GM12873 (cell line): ENCODE data around the gene KRTAP10-8.

ENCODE experiments used
- TF ChIP-seq, protein P1 (sequence below): IDR thresholded peaks from 2 replicates; pipeline ENCODE4 v1.5.1; 2012; ENCODE audit warnings: low read depth, mild to moderate bottlenecking, moderate library complexity, low read length, control low read depth; ENCODE audit not compliant: insufficient read depth; ENCODE audit errors: missing control alignments

Gene KRTAP10-8

DNA sequence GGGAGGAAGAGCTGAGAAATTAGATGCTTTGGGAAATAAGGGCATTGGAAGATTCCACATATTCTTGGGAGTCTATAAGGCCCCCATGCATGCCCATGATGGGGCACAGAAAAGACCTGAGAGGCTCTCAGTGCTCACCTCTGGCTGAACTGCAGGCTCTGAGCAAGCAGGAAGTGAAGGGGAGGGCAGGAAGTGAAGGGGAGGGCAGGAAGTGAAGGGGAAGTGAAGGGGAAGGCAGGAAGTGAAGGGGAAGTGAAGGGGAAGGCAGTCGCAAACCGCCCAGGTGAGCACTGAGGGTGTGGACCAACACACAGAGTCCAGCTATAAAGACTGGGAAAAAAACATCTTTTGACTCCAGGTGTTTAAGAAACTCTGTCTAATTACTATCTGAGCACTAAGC is 18.6 kb downstream of the KRTAP10-8 start:
- TF ChIP-seq, protein P1, sequence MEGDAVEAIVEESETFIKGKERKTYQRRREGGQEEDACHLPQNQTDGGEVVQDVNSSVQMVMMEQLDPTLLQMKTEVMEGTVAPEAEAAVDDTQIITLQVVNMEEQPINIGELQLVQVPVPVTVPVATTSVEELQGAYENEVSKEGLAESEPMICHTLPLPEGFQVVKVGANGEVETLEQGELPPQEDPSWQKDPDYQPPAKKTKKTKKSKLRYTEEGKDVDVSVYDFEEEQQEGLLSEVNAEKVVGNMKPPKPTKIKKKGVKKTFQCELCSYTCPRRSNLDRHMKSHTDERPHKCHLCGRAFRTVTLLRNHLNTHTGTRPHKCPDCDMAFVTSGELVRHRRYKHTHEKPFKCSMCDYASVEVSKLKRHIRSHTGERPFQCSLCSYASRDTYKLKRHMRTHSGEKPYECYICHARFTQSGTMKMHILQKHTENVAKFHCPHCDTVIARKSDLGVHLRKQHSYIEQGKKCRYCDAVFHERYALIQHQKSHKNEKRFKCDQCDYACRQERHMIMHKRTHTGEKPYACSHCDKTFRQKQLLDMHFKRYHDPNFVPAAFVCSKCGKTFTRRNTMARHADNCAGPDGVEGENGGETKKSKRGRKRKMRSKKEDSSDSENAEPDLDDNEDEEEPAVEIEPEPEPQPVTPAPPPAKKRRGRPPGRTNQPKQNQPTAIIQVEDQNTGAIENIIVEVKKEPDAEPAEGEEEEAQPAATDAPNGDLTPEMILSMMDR, result no peak

DNA sequence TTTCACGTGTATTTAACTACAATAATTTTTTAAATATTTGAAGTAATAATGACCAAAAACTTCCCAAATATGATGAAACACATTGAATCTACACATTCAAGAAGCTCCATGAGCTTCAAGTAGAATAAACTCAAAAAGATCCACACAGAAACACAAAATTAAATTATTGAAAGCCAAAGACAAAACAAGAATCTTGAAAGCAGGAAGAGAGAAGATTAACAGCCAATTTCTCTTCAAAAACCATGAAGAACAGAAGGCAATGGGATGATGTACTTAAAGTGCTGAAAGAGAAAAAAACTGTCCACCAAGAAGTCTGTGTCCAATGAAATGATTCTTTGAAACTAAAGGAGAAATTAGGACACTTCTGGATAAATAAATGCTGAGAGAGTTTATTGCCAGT is 20.2 kb downstream of the KRTAP10-8 start:
- TF ChIP-seq, protein P1, result no peak

DNA sequence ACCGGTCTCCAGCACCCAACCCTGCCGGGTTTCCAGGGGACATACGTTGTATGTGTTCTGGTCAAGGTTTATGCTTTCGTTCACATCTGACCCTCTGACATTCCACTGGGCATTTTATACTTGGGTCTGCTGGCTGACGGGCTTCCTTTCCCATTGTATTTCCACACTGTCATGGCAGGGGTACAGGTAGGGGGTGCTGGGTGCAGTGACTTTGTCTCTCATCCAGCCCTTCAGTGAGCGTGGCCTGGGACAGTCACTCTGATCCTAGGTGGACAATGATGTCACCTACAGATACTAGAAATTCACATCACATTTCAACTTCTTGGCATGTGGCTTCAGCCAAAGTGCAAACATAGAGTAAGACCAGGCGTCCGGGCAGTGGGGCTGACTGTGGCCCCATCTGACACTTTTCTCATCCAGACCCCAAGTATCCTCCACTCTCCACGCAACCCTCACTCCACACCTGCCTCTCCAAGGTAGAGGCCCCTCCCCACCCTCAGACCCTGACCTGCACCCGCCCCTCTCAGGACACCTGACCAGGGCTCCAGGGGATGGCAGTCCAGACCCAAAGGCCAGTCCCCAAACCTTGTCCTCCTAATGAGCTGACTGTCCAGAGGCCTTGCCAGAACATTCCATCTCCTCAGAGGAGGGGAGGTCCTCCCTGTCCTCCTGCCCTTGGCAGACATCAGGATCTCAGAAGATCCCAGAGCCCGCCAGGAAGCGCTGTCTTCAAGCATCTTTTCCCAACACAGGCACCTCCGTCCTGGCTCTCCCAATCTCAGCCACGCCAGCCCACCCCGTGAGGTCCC is 24.5 kb downstream of the KRTAP10-8 start:
- TF ChIP-seq, protein P1, result no peak

DNA sequence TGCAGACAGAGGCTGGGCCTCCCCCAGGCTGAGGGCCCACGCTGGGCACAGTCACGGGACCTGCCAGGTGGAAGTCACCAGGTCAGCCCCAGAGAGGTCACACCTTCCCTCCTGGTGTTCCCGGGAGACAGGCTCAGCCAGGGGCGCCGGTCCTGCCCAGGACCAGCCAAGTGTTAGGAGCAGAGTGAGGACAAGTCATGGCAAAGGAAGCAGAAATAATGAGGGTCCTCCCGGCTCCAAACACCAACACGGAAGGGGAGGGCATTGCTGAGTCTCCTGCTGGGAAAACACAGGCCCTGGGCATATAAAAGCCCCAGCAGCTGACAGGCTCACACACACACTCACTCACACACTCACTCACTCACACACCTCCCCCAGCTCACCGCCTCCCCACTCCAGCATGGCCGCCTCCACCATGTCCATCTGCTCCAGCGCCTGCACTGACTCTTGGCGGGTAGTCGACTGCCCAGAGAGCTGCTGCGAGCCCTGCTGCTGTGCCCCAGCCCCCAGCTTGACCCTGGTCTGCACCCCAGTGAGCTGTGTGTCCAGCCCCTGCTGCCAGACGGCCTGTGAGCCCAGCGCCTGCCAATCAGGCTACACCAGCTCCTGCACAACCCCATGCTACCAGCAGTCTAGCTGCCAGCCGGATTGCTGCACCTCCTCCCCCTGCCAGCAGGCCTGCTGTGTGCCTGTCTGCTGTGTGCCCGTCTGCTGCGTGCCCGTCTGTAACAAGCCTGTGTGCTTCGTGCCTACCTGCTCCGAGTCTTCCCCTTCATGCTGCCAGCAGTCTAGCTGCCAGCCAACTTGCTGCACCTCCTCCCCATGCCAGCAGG is 25.4 kb downstream of the KRTAP10-8 start, which contains the start of gene KRTAP10-10:
TSS of gene KRTAP10-10 (plus strand) at position 339 of the 833 bp plus-strand sequence. CDS start at position 401, 62 bp downstream.
- TF ChIP-seq, protein P1, result no peak

DNA sequence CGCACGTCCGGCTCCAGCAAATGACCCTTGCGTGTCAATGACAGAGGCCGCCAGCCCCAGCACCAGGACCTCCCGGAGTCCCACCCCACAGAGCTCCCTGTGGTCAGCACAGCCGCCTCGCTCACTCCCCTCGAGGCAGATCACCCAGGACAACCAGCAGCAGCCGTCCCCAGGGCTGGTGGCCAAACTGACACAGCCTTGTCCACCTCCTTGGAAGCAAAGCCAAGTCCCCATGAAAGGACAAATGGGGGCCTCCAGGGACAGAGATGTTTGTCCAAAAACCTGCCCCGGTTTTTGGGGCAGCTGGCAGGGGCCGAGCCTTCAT is 27.4 kb downstream of the KRTAP10-8 start:
- TF ChIP-seq, protein P1, result no peak

DNA sequence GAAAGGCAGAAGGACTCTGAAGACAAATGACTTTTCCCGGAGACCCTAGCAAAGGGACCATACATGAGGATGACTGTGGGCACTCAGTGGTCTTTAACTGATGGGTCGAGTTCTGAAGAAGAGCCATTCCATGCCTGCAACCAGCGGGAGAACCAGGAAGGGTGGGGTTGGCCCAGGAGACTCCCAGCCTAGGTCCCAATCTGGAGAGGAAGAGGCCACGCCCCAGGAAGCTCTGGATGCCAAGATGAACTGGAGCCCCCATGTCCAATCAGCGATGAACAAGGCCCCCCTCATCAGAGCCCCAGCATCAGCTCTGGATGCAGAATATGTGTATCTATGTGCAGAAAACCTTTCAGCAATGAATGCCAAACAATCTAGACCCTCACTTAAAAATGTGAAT is 28.9 kb downstream of the KRTAP10-8 start:
- TF ChIP-seq, protein P1, result no peak

DNA sequence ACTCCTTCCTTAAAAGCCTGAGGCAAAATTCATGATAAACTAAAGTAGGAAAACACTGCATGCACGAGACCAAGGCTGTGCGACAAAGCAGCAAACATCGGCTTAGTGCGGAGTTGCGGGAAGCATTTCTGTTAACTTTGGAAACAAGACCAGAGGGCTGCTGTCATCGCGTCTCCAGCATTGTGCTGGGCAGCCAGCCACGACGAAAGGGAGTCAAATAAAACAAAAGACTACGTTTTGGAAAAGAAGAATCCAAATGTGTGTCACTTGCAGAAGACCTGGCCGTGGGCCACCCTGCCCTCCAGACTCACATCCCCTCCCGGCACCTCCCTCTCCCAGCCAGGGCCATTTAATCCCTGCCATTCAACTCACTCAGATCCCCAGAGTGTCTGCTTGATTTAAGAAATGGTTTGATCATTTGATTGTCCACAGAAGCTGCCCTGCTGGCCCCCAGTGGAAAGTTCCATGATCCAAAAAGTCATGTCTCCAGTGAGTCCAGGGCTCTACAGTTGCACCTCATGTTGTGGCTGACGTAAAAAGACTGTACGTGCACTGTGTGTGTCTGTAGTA is 31.9 kb downstream of the KRTAP10-8 start:
- TF ChIP-seq, protein P1, result no peak
